GM21381 (cell line): ENCODE measurements around the gene UGT1A9.
"Not testable (repeated sequence)": the region's sequence is repeated elsewhere in the genome, so short reads cannot be mapped to it uniquely, and the experiment has no call there.

Experiments
- ATAC-seq: cut with Tn5 transposase; IDR thresholded peaks from one replicate; pipeline ENCODE4 v1.9.1; 2021; ENCODE audit warnings: mild to moderate bottlenecking, moderate library complexity; ENCODE audit not compliant: unreplicated experiment

The UGT1A9 gene

GRCh38 chr2:233708942-233709341 lies 37.2 kb downstream of the UGT1A9 start:
- ATAC-seq = no peak

GRCh38 chr2:233711312-233712008 lies 39.8 kb downstream of the UGT1A9 start:
- no peak for ATAC-seq

- no peak for ATAC-seq
These were observed 41.0 kb downstream of the UGT1A9 start, which contains the start of gene UGT1A5 for GRCh38 chr2:233712611-233713261. Gene UGT1A5 (plus strand): TSS chr2:233712907. CDS start chr2:233712992, 85 bp downstream.

- no peak for ATAC-seq
These were observed 41.5 kb downstream of the UGT1A9 start for GRCh38 chr2:233713262-233713615.

GRCh38 chr2:233714121-233714520 lies 42.4 kb downstream of the UGT1A9 start:
- ATAC-seq = no peak

- ATAC-seq = no peak
These were observed 46.9 kb downstream of the UGT1A9 start, which contains the start of gene UGT1A4 for GRCh38 chr2:233718552-233718951. Gene UGT1A4 (plus strand): TSS chr2:233718736. CDS start chr2:233718821, 85 bp downstream.

- no peak for ATAC-seq
These were observed 57.1 kb downstream of the UGT1A9 start, which contains the start of gene UGT1A3 for GRCh38 chr2:233728723-233729301. Gene UGT1A3 (plus strand): TSS chr2:233729042. CDS start chr2:233729127, 85 bp downstream.

GRCh38 chr2:233736868-233737653 lies 65.4 kb downstream of the UGT1A9 start:
- ATAC-seq = not testable (repeated sequence)

GRCh38 chr2:233740870-233741269 lies 69.2 kb downstream of the UGT1A9 start:
- ATAC-seq = no peak

- no peak for ATAC-seq
These were observed 72.0 kb downstream of the UGT1A9 start for GRCh38 chr2:233743464-233744259.

GRCh38 chr2:233745073-233745755 lies 73.5 kb downstream of the UGT1A9 start:
- no peak for ATAC-seq

GRCh38 chr2:233745838-233746237 lies 74.1 kb downstream of the UGT1A9 start:
- ATAC-seq = not testable (repeated sequence)

GRCh38 chr2:233746475-233747282 lies 75.0 kb downstream of the UGT1A9 start:
- no peak for ATAC-seq

GRCh38 chr2:233747283-233747544 lies 75.5 kb downstream of the UGT1A9 start:
- ATAC-seq = no peak

- ATAC-seq = not testable (repeated sequence)
These were observed 79.0 kb downstream of the UGT1A9 start for GRCh38 chr2:233750689-233751088.

GRCh38 chr2:233751212-233752009 lies 79.7 kb downstream of the UGT1A9 start:
- ATAC-seq = not testable (repeated sequence)

GRCh38 chr2:233754872-233755611 lies 83.3 kb downstream of the UGT1A9 start:
- no peak for ATAC-seq
